OCI-LY3 (cell line): ENCODE measurements around the gene TEX14.

Experiments
- H2AFZ ChIP-seq: fragments of 200-600, 300-600 bp; shearing (Covaris generic); 2 replicates; pipeline ENCODE4 v1.6.0; 2014; ENCODE audit warnings: antibody characterized with exemption, low read depth, low read length
- H3K27ac ChIP-seq: fragments of 200-600, 300-600 bp; sonication (generic); 2 replicates; pipeline ENCODE4 v1.5.1; 2014; ENCODE audit warnings: mild to moderate bottlenecking, low read length, moderate library complexity, mixed read lengths
- H3K27me3 ChIP-seq: fragments of 200-600, 300-600 bp; sonication (generic); 2 replicates; pipeline ENCODE4 v1.6.1; 2014; ENCODE audit warnings: low read depth, low read length, mixed read lengths
- H3K36me3 ChIP-seq: fragments of 200-600, 300-600 bp; sonication (generic); replicated peaks from 2 replicates; pipeline ENCODE3; 2014; ENCODE audit warnings: low read depth, low read length, mixed read lengths
- H3K4me1 ChIP-seq: fragments of 300-600, 200-600 bp; sonication (generic); 2 replicates; pipeline ENCODE4 v1.6.1; 2014; ENCODE audit warnings: low read length, mixed read lengths
- H3K4me2 ChIP-seq: fragments of 200-600, 300-600 bp; sonication (generic); 2 replicates; pipeline ENCODE4 v1.6.1; 2014; ENCODE audit warnings: low read length, mixed read lengths
- H3K4me3 ChIP-seq: fragments of 300-600, 200-600 bp; sonication (generic); 2 replicates; pipeline ENCODE4 v1.5.1; 2014; ENCODE audit warnings: antibody characterized with exemption, mild to moderate bottlenecking, low read length, moderate library complexity
- H3K79me2 ChIP-seq: fragments of 300-600, 200-600 bp; shearing (Covaris generic); 2 replicates; pipeline ENCODE4 v1.6.1; 2014; ENCODE audit warnings: mild to moderate bottlenecking, low read length, mixed read lengths
- H3K9ac ChIP-seq: fragments of 300-600, 200-600 bp; shearing (Covaris generic); 2 replicates; pipeline ENCODE4 v1.6.0; 2014; ENCODE audit warnings: mild to moderate bottlenecking, low read length, moderate library complexity
- H3K9me3 ChIP-seq: fragments of 200-600, 300-600 bp; shearing (Covaris generic); 2 replicates; pipeline ENCODE4 v1.6.1; 2014; ENCODE audit warnings: low read length, mixed read lengths; ENCODE audit not compliant: insufficient read depth
- H4K20me1 ChIP-seq: fragments of 200-600, 300-600 bp; sonication (generic); 2 replicates; pipeline ENCODE4 v1.6.1; 2016; ENCODE audit warnings: low read length, mixed read lengths; ENCODE audit not compliant: insufficient read depth
- CTCF ChIP-seq: fragments of 200-600, 300-600 bp; sonication (generic); IDR thresholded peaks from 2 replicates; pipeline ENCODE4 v1.5.1; 2014; ENCODE audit warnings: antibody characterized with exemption, low read length, low read depth
- EZH2phosphoT487 ChIP-seq: fragments of 200-600 bp; shearing (Covaris generic); IDR thresholded peaks from 2 replicates; pipeline ENCODE4 v1.6.1; 2018; ENCODE audit warnings: antibody characterized with exemption, mixed run types, low read depth

TEX14 gene

DNA sequence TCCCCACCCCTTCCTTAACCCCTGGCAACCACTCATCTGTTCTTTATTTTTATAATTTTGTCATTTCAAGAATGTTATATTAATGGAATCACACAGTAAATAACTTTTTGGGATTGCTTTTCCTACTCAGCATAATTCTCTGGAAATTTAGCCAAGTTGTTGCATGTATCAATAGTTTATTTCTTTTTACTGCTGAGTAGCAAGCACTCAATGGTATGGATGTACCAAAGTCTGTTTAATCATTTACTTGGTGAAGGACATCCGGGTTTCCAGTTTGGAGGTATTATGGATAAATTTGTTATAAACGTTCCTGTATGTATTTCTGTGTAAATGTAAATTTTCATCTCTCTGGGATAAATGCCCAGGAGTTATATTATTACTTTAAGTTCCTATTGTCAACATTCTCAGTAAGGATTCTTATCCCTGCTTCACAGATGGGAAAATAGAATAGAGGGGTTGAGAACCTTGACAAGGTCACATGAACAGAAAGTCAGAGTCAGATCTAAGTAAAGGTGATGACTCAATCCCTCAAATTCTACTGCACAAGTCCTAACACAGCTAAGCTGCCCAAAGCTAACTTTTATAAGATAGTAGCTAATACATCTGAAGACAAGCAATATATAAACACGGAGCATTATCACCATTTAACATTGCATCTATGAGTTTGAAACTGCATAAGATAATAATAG lies 115.0 kb downstream of the TEX14 start:
- H2AFZ ChIP-seq, result no peak overlapping the region
- no peaks in the 10 kb centered on the region for H3K79me2 ChIP-seq
- H4K20me1 ChIP-seq, result no peaks in the 10 kb centered on the region
- H3K4me1 ChIP-seq, result peaks cover 6% of the 10 kb centered on the region
- H3K27me3 ChIP-seq, result no peaks in the 10 kb centered on the region
- no peak overlapping the region for H3K27ac ChIP-seq
- H3K9me3 ChIP-seq, result no peaks in the 10 kb centered on the region
- H3K36me3 ChIP-seq, result no peaks in the 10 kb centered on the region
- no peak for TF ChIP-seq EZH2phosphoT487
- no peak for TF ChIP-seq CTCF
- H3K9ac ChIP-seq, result no peak overlapping the region
- no peak overlapping the region for H3K4me2 ChIP-seq
- no peak overlapping the region for H3K4me3 ChIP-seq

DNA sequence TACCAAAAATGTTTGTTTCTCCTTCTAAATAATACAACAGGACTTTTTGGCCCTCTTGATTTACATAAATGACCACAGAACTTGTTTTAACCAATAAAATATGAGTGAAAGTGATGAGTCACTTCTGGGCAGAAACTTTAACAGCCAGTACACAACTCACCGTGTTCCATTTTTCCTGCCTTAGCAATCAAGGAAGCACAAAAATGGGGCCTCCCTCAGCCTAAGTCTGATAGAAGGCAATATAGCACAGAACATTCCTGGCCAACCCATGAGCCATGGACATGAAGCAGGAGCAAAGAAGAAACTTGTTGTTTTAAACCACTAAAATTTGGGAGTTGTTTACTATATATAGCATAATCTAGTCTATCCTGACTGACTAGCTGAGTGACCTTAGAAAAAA lies 116.3 kb downstream of the TEX14 start:
- peaks cover 2% of the 10 kb centered on the region for H3K36me3 ChIP-seq
- H4K20me1 ChIP-seq, result no peaks in the 10 kb centered on the region
- no peaks in the 10 kb centered on the region for H3K79me2 ChIP-seq
- H3K27me3 ChIP-seq, result no peaks in the 10 kb centered on the region
- no peak overlapping the region for H2AFZ ChIP-seq
- H3K9ac ChIP-seq, result no peak overlapping the region
- H3K4me3 ChIP-seq, result no peak overlapping the region
- H3K9me3 ChIP-seq, result no peaks in the 10 kb centered on the region
- peaks cover 6% of the 10 kb centered on the region for H3K4me1 ChIP-seq
- TF ChIP-seq EZH2phosphoT487 (no peak), CTCF (no peak)
- H3K27ac ChIP-seq, result no peak overlapping the region
- no peak overlapping the region for H3K4me2 ChIP-seq

- no peaks in the 10 kb centered on the region for H3K27me3 ChIP-seq
- peaks cover 6% of the 10 kb centered on the region for H3K4me1 ChIP-seq
- H3K9ac ChIP-seq, result no peak overlapping the region
- no peak overlapping the region for H2AFZ ChIP-seq
- H3K79me2 ChIP-seq, result no peaks in the 10 kb centered on the region
- no peak overlapping the region for H3K4me3 ChIP-seq
- TF ChIP-seq EZH2phosphoT487 (no peak), CTCF (no peak)
- H4K20me1 ChIP-seq, result no peaks in the 10 kb centered on the region
- H3K36me3 ChIP-seq, result peaks cover 2% of the 10 kb centered on the region
- H3K27ac ChIP-seq, result no peak overlapping the region
- H3K4me2 ChIP-seq, result no peak overlapping the region
- H3K9me3 ChIP-seq, result no peaks in the 10 kb centered on the region
Observed at GRCh38 chr17:58574025-58574424, 117.8 kb downstream of the TEX14 start.

- TF ChIP-seq EZH2phosphoT487 (no peak), CTCF (no peak)
- no peak overlapping the region for H3K27ac ChIP-seq
- peaks cover 2% of the 10 kb centered on the region for H3K36me3 ChIP-seq
- H3K9ac ChIP-seq, result no peak overlapping the region
- no peaks in the 10 kb centered on the region for H4K20me1 ChIP-seq
- H3K4me3 ChIP-seq, result no peak overlapping the region
- H2AFZ ChIP-seq, result no peak overlapping the region
- H3K79me2 ChIP-seq, result no peaks in the 10 kb centered on the region
- no peak overlapping the region for H3K4me2 ChIP-seq
- H3K9me3 ChIP-seq, result no peaks in the 10 kb centered on the region
- H3K4me1 ChIP-seq, result peaks cover 6% of the 10 kb centered on the region
- H3K27me3 ChIP-seq, result no peaks in the 10 kb centered on the region
Observed at GRCh38 chr17:58572846-58573245, 119.0 kb downstream of the TEX14 start.
